Stimulated activated CD4-positive, alpha-beta T cell treated with anti-CD3 and anti-CD28 coated beads, Interleukin-2, amount 100 ng/mL, for 48 hours (primary cell): ENCODE measurements around the gene GNGT1.

Source experiments
- DNase-seq, 2 donors: peaks; one replicate each; pipeline ENCODE4 v3.0.0-alpha.2; 2020

GNGT1 gene

GRCh38 chr7:93944673-93945072 lies 38.3 kb downstream of the GNGT1 start:
- no peak for DNase-seq

GRCh38 chr7:93945083-93945482 lies 38.7 kb downstream of the GNGT1 start:
- no peak for DNase-seq

DNA sequence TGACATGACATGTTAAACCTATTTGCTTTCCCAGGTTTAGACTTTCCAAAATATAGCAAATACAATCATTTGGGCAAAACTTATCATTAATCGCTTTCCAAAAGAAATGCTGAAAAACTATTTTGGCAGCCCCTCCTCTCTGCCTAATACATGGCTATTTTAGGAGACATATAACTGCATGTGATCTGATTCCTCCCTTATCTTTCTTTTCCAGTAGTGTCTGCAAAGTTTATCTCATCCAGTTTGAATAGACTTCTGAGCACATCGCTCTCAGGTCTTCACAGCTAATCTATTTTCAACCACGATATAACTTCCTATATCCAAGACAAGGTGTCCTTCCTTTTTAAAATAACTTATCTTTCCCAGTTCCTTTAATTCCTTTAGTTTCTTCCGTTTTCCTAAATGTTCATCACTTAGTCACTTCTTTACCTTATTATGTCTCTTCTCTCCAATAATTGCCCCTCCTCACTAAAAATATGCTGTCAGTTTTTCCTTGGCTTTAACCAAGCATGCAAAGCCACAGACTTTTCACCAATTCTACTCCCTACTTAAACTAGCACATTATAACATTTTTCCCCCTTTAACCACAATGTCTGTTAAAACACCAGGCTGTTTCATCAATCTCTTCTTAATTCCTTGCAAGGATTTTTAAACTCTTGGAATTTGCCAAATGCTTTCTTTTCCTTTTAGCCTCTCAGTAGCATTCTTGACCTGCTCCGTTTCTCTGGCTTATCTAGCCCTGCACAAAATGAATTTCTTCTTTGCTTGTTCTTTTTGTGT lies 39.6 kb downstream of the GNGT1 start:
- DNase-seq: no peak

DNA sequence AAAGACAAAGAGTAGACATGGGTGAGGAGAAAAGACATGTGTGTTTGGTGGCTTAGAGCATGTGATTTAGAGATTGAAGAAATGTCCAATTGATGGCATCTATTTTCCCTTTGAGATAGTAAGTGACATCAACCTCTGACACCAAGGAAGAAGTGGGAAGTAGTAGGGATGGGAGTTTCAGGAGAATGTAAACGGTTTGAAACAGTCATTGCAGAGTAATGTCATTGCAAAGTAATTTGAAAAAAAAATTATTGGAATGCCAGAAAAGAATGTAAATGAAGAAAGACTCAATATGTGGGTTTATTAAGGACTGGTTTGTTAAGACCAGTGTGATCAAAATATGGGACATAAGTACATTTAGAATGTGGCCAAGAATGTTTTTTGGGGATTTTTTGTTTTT lies 41.7 kb downstream of the GNGT1 start:
- no peak for DNase-seq

- DNase-seq: no peak
These were observed 42.5 kb downstream of the GNGT1 start for GRCh38 chr7:93948873-93949272.

DNA sequence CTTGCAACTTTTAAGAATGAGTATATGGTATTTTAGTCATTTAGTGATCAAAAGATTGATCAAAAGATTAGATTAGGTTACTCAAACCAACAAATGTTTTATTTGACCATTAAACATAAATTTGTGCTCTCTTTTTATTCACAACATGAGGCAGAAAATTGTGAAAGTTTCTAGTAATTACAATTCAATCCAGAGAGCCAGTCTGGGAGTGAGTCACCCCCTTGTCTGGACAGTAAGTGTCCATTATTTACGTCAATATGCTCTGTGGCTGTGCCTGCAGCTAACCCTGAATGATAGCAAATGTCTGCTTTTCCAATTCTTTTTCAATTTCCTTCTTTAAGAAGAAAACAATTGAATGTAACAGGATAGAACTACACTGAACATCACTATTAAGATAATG lies 43.1 kb downstream of the GNGT1 start:
- DNase-seq: no peak

GRCh38 chr7:93955304-93955703 lies 48.9 kb downstream of the GNGT1 start:
- no peak for DNase-seq

DNA sequence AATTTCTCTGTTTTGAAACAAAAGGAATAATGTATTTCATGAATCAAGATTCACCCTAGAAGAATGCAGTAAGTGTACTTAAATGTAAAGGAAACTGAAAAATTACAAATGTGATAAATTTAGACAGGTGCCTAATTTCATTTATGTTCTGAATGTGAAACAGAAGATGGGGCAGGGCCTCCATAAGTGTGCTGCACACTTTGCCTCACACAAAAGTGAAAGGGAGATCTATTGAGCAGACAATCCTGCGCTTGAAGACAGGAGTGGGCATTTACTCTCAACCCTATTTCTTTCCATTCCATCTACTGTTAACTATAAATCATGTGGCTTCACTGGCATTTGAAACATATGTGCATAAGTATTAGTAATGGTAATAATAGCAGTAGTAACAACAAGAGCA lies 51.4 kb downstream of the GNGT1 start:
- DNase-seq: no peak

- DNase-seq: no peak
These were observed 51.8 kb downstream of the GNGT1 start for GRCh38 chr7:93958216-93958615.

DNA sequence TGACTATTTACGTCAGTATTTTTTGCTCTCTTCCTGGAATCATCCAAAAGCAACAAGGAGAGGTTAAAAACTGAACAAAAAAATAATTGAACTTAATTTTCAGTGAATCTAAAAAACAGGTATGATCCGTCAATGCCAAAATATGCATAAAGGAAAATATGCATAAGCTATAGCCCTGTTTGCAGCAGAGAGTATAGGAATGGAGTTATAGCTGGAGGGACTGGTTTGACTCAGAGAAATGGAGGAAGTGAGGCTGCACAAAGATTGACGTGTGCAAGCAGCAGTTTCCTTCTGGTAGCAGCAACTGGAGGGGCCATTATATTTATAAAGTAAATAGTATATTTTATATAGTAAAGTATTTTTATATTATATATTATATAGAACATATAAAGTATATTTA lies 52.3 kb downstream of the GNGT1 start:
- DNase-seq: no peak
